Bone marrow (tissue), 2 donors: ENCODE data around the gene USP7.
"Not testable (repeated sequence)": the region's sequence is repeated elsewhere in the genome, so short reads cannot be mapped to it uniquely, and the experiment has no call there.

ENCODE experiments used
- DNase-seq, 2 donors: peaks; one replicate each; lab custom pipeline; 2025; lab: John Stamatoyannopoulos, UW

USP7 gene

GRCh38 chr16:8924214-8924613, 39.5 kb downstream of the USP7 start:
- DNase-seq, result no peak

GRCh38 chr16:8923199-8923598, 40.5 kb downstream of the USP7 start:
- no peak for DNase-seq

- DNase-seq, result no peak
Measured at GRCh38 chr16:8921347-8921984, 42.2 kb downstream of the USP7 start.

- DNase-seq, result no peak
Measured at GRCh38 chr16:8920645-8921346, 42.9 kb downstream of the USP7 start.

GRCh38 chr16:8919934-8920462, 43.7 kb downstream of the USP7 start:
- DNase-seq, result no peak

GRCh38 chr16:8919089-8919933, 44.4 kb downstream of the USP7 start:
- DNase-seq, result no peak

GRCh38 chr16:8917336-8917735, 46.4 kb downstream of the USP7 start:
- not testable (repeated sequence) for DNase-seq

GRCh38 chr16:8916541-8917225, 47.0 kb downstream of the USP7 start:
- DNase-seq, result no peak

- no peak for DNase-seq
Measured at GRCh38 chr16:8915722-8916301, 47.9 kb downstream of the USP7 start.

- no peak for DNase-seq
Measured at GRCh38 chr16:8914098-8914497, 49.6 kb downstream of the USP7 start.

- no peak for DNase-seq
Measured at GRCh38 chr16:8912793-8913192, 50.9 kb downstream of the USP7 start.

GRCh38 chr16:8910811-8911210, 52.9 kb downstream of the USP7 start:
- no peak for DNase-seq

GRCh38 chr16:8908810-8909468, 54.8 kb downstream of the USP7 start:
- DNase-seq, result no peak

- DNase-seq, result no peak
Measured at GRCh38 chr16:8907096-8907495, 56.6 kb downstream of the USP7 start.

GRCh38 chr16:8905795-8906591, 57.7 kb downstream of the USP7 start:
- DNase-seq, result no peak

- peak in 1 of 2 donors; percentile 9 for DNase-seq
Measured at GRCh38 chr16:8905168-8905762, 58.4 kb downstream of the USP7 start.

- no peak for DNase-seq
Measured at GRCh38 chr16:8904018-8904430, 59.7 kb downstream of the USP7 start.

- DNase-seq, result no peak
Measured at GRCh38 chr16:8903004-8903403, 60.7 kb downstream of the USP7 start.

GRCh38 chr16:8901320-8901861, 62.3 kb downstream of the USP7 start:
- no peak for DNase-seq

- DNase-seq, result no peak
Measured at GRCh38 chr16:8900343-8900742, 63.4 kb downstream of the USP7 start.
